ENCODE measurements around the gene ATRX.
"Not testable (repeated sequence)": the region's sequence is repeated elsewhere in the genome, so short reads cannot be mapped to it uniquely, and the experiment has no call there.

Gene ATRX

DNA sequence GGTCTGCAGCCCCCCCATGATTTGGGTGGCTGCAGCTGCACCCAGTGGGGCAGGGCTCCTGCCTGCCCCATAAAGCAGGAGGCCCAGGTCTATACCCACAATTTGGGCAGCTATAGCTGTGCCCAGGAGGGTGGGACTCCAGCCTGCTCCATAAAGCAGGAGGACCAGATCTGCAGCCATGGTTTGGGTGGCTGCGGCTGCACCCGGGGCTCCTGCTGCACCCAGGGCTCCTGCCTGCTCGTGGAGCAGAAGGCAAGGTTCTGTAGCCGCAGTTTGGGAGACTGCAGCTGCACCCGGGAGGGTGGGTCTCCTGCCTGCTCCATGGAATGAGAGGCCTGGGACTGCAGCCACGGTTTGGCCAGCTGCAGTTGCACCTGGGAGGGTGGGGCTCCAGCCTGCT lies 81.1 kb downstream of the ATRX start:
- Histone ChIP-seq H3K9ac (ENCODE audit: insufficient read length) (no peak overlapping the region), H3K9me3 (ENCODE audit: low read depth, low read length) (no peaks in the 10 kb centered on the region), H3K27ac (no peak overlapping the region), H3K4me3 (no peak overlapping the region), H3K36me3 (ENCODE audit: insufficient read depth, low read length) (peaks cover 8% of the 10 kb centered on the region; the same call in 1 of the 2 replicates)
- DNase-seq (ENCODE audit: low read depth, low spot score): no peak
- TF ChIP-seq POLR2AphosphoS5 (IDR thresholded peaks at IDR 0.05; ENCODE audit: borderline replicate concordance, low read depth, low read length): no peak
- TF ChIP-seq EZH2 (IDR thresholded peaks at IDR 0.05): no peak
- no peak for TF ChIP-seq FOXP2 (optimal IDR thresholded peaks at IDR 0.05; ENCODE audit: control extremely low read depth, extremely low read length, insufficient read depth)

DNA sequence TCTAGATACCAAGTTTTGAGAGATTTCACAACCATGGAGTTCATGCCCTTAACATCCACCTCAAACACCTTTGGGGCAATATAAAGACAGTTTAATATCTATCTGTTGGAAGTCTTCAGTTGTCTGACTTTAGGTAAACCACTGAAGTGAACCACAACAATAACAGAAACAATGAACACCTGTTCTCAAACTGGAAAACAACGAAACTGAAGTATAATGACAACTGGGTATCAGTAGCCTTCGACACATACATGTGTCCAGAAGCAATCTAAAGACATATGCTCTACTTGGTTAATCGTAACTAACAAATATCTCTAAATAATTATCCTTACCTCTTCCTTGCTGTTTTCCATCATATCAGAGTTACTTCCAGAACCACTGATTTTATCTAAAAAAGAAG lies 87.8 kb downstream of the ATRX start:
- TF ChIP-seq EZH2 (IDR thresholded peaks at IDR 0.05): no peak
- TF ChIP-seq POLR2AphosphoS5 (IDR thresholded peaks at IDR 0.05; ENCODE audit: borderline replicate concordance, low read depth, low read length): no peak
- H3K9me3 ChIP-seq (ENCODE audit: low read depth, low read length): no peaks in the 10 kb centered on the region
- DNase-seq (ENCODE audit: low read depth, low spot score): no peak
- no peak overlapping the region for H3K27ac ChIP-seq
- no peak overlapping the region for H3K9ac ChIP-seq (ENCODE audit: insufficient read length)
- H3K36me3 ChIP-seq (ENCODE audit: insufficient read depth, low read length): peaks cover 30% of the 10 kb centered on the region
- H3K4me3 ChIP-seq: no peak overlapping the region

DNA sequence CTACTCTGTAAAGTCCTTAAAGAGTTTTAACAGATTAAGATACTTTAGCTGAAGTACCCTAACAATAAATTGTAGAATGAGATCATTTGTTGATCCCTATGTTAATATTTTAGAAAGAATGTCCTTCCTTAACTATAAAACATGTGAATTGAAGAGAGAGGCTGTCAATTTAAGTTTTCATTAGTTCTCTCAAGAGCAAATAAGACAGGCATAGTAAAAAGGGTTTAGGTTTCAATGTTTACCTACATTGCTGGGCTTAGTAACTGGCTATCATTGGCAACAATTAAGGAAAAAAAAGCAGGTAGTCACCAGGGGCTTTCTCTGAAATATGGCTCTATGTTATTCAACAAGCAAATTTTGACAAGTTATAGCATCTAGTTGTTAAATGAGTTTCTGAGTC lies 91.5 kb downstream of the ATRX start:
- H3K9me3 ChIP-seq (ENCODE audit: low read depth, low read length): no peaks in the 10 kb centered on the region
- no peak overlapping the region for H3K27ac ChIP-seq
- no peak overlapping the region for H3K9ac ChIP-seq (ENCODE audit: insufficient read length)
- peaks cover 46% of the 10 kb centered on the region for H3K36me3 ChIP-seq (ENCODE audit: insufficient read depth, low read length)
- DNase-seq (ENCODE audit: low read depth, low spot score): no peak
- no peak for TF ChIP-seq EZH2 (IDR thresholded peaks at IDR 0.05)
- TF ChIP-seq POLR2AphosphoS5 (IDR thresholded peaks at IDR 0.05; ENCODE audit: borderline replicate concordance, low read depth, low read length): no peak
- no peak for TF ChIP-seq FOXP2 (optimal IDR thresholded peaks at IDR 0.05; ENCODE audit: control extremely low read depth, extremely low read length, insufficient read depth)
- no peak overlapping the region for H3K4me3 ChIP-seq

DNA sequence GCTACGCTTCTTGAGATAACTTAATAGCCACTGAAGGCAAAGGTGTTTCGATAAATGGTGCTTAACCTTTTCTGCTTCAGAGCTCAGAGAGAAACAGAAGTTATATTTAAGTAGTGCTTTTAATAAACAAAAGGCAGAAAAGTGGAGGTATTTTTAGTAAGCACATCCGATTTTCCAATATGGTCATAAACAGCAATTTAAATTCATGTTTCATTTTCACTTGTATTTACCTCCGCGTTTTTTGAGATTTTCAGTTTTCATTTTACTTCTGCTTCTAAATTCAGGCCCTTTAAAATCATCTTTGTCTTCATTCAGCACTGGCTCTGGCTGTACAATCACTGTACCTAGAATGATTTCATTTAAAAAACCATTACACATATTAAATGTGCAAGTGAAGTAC lies 92.4 kb downstream of the ATRX start:
- TF ChIP-seq FOXP2 (optimal IDR thresholded peaks at IDR 0.05; ENCODE audit: control extremely low read depth, extremely low read length, insufficient read depth): no peak
- no peak for TF ChIP-seq EZH2 (IDR thresholded peaks at IDR 0.05)
- no peak for TF ChIP-seq POLR2AphosphoS5 (IDR thresholded peaks at IDR 0.05; ENCODE audit: borderline replicate concordance, low read depth, low read length)
- Histone ChIP-seq H3K9me3 (ENCODE audit: low read depth, low read length) (no peaks in the 10 kb centered on the region), H3K36me3 (ENCODE audit: insufficient read depth, low read length) (peaks cover 51% of the 10 kb centered on the region), H3K4me3 (no peak overlapping the region), H3K27ac (no peak overlapping the region), H3K9ac (ENCODE audit: insufficient read length) (no peak overlapping the region)
- DNase-seq (ENCODE audit: low read depth, low spot score): no peak

DNA sequence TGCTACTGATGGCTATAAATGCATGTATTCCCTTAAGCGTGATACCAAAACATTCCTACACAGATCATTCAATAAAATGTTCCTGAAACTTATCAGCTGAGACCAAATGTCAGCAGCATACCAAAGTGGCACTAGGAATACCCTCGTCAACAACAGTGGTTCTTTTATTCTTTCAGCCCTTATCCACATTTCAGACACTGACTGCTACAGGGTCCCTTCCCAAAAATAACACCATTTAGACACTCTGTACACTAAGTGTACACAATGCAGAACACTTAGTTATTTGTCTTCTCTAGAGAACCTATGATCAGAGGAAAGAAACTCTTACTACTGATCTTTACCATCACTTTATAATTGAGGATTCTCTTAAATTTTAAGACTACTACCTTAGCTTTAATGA lies 94.1 kb downstream of the ATRX start:
- Histone ChIP-seq H3K27ac (no peak overlapping the region), H3K4me3 (no peak overlapping the region), H3K9ac (ENCODE audit: insufficient read length) (no peak overlapping the region), H3K9me3 (ENCODE audit: low read depth, low read length) (no peaks in the 10 kb centered on the region), H3K36me3 (ENCODE audit: insufficient read depth, low read length) (peaks cover 48% of the 10 kb centered on the region)
- TF ChIP-seq EZH2 (IDR thresholded peaks at IDR 0.05): no peak
- TF ChIP-seq FOXP2 (optimal IDR thresholded peaks at IDR 0.05; ENCODE audit: control extremely low read depth, extremely low read length, insufficient read depth): no peak
- TF ChIP-seq POLR2AphosphoS5 (IDR thresholded peaks at IDR 0.05; ENCODE audit: borderline replicate concordance, low read depth, low read length): no peak
- no peak for DNase-seq (ENCODE audit: low read depth, low spot score)

DNA sequence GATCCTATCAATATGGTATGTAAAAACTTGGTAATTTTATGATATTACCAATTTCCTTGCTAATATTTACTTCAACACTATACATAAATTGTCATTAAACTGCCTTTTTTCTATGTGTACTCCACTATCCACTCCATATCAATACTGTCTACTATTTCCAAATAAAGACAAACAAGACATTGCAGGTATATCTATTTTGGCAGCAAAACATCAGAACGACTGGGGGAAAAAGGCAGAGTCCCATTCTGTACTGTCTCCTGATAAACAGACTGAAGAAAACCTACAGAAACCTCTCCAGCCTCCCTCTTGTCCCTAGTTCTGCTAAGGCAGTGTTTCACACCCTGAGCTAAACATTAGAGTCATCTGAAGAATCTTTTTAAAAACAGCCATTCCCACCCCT lies 96.6 kb downstream of the ATRX start:
- Histone ChIP-seq H3K9me3 (ENCODE audit: low read depth, low read length) (no peaks in the 10 kb centered on the region), H3K9ac (ENCODE audit: insufficient read length) (no peak overlapping the region), H3K4me3 (no peak overlapping the region), H3K36me3 (ENCODE audit: insufficient read depth, low read length) (peaks cover 60% of the 10 kb centered on the region), H3K27ac (no peak overlapping the region)
- DNase-seq (ENCODE audit: low read depth, low spot score): no peak
- TF ChIP-seq FOXP2 (optimal IDR thresholded peaks at IDR 0.05; ENCODE audit: control extremely low read depth, extremely low read length, insufficient read depth): no peak
- TF ChIP-seq POLR2AphosphoS5 (IDR thresholded peaks at IDR 0.05; ENCODE audit: borderline replicate concordance, low read depth, low read length): no peak
- no peak for TF ChIP-seq EZH2 (IDR thresholded peaks at IDR 0.05)

DNA sequence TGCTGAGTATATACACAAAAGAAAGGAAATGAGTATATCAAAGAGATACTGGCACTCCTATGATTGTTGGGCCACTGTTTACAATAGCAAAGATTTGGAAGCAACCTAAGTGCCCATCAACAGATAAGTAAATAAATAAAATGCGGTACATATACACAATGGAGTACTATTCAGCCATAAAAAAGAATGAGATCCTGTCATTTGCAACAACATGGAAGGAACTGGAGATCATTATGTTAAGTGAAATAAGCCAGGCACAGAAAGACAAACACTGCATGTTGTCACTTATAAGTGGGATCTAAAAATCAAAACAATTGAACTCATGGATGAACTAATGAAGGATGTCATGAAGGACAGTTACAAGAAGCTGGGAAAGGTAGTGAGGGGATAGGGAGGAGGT lies 100.3 kb downstream of the ATRX start:
- H3K4me3 ChIP-seq; H3K9ac ChIP-seq (ENCODE audit: insufficient read length); H3K27ac ChIP-seq; DNase-seq (ENCODE audit: low read depth, low spot score); H3K9me3 ChIP-seq (ENCODE audit: low read depth, low read length): not testable (repeated sequence)
- H3K36me3 ChIP-seq (ENCODE audit: insufficient read depth, low read length): peaks cover 68% of the 10 kb centered on the region

DNA sequence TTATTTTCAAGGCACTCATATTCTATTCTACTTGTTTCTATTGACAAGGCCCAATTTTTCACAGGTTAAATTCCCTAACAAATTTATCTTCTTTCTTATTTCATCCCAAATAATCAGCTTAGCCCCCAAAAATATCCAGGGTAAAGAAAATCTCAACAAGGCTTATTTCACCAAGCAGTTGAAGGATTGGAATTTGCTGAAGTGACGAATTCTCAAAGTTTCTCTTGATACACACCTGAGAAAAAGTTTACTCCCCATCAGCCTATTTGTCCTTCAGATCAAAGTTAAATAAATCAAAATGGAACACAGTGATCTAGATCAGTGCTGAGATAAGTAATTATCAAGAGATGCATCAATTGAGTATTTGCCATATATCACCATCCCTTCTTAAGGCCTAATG lies 106.9 kb downstream of the ATRX start:
- no peaks in the 10 kb centered on the region for H3K9me3 ChIP-seq (ENCODE audit: low read depth, low read length)
- no peak for DNase-seq (ENCODE audit: low read depth, low spot score)
- no peak overlapping the region for H3K9ac ChIP-seq (ENCODE audit: insufficient read length)
- H3K36me3 ChIP-seq (ENCODE audit: insufficient read depth, low read length): peaks cover 28% of the 10 kb centered on the region
- no peak overlapping the region for H3K4me3 ChIP-seq
- TF ChIP-seq EZH2 (IDR thresholded peaks at IDR 0.05): no peak
- TF ChIP-seq FOXP2 (optimal IDR thresholded peaks at IDR 0.05; ENCODE audit: control extremely low read depth, extremely low read length, insufficient read depth): no peak
- TF ChIP-seq POLR2AphosphoS5 (IDR thresholded peaks at IDR 0.05; ENCODE audit: borderline replicate concordance, low read depth, low read length): no peak
- H3K27ac ChIP-seq: no peak overlapping the region

DNA sequence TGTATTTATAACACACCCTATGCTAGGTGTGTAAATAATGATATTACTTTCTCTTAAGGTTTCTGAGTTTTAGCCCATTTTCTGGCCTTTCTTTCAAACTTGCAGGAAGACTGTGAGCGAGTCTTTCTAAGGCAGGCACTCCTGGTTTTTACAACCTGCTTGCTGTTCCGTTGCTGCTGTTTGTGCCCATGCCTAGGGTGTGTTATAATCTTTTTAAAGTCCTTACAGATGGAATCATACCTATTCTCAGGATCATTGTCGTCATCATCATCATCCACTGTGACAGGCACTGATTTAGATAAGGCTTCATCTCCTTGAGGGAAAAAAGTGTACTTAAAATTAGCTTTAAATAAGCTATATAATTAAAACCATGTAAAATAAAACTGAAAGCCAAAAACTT lies 110.0 kb downstream of the ATRX start:
- Histone ChIP-seq H3K4me3 (no peak overlapping the region), H3K9ac (ENCODE audit: insufficient read length) (no peak overlapping the region), H3K27ac (no peak overlapping the region), H3K36me3 (ENCODE audit: insufficient read depth, low read length) (peaks cover 2% of the 10 kb centered on the region), H3K9me3 (ENCODE audit: low read depth, low read length) (no peaks in the 10 kb centered on the region)
- no peak for DNase-seq (ENCODE audit: low read depth, low spot score)
- TF ChIP-seq EZH2 (IDR thresholded peaks at IDR 0.05) (no peak), POLR2AphosphoS5 (IDR thresholded peaks at IDR 0.05; ENCODE audit: borderline replicate concordance, low read depth, low read length) (no peak), FOXP2 (optimal IDR thresholded peaks at IDR 0.05; ENCODE audit: control extremely low read depth, extremely low read length, insufficient read depth) (no peak)
